Tibial nerve (tissue), 4 donors: ENCODE measurements around the gene VWF. TPM values are rescaled to one million over a fixed set of nuclear protein-coding genes. Genes with fewer than 3 reads are reported as not detected.
A peak's percentile ranks its signal among the peaks of the same experiment; 100 is the strongest.

Source experiments
- DNase-seq, 2 donors: peaks; one replicate each; pipeline ENCODE4 v3.0.0-alpha.2; 2019; ENCODE audit warnings: low spot score in 2 of 2
- H3K27ac ChIP-seq, 4 donors: fragments of 200-600 bp; sonication (generic) in 3 of 4; one replicate each; pipeline ENCODE4 v1.5.1; 2017 to 2019; ENCODE audit warnings: mild to moderate bottlenecking in 1 of 4
- H3K27me3 ChIP-seq, 2 donors: fragments of 200-600 bp; sonication (generic) in 1 of 2; one replicate each; pipeline versions ENCODE4 v1.5.1 to v1.6.0; 2017 to 2019
- H3K36me3 ChIP-seq, 3 donors: fragments of 200-600 bp; sonication (generic); one replicate each; pipeline ENCODE4 v1.5.1; 2018 to 2019
- H3K4me1 ChIP-seq, 4 donors: fragments of 200-600 bp; sonication (generic) in 3 of 4; one replicate each; pipeline ENCODE4 v1.5.1; 2017 to 2019
- H3K4me3 ChIP-seq, 4 donors: fragments of 200-600 bp; sonication (generic) in 3 of 4; one replicate each; pipeline ENCODE4 v1.5.1; 2017 to 2019; ENCODE audit warnings: mild to moderate bottlenecking in 1 of 4, moderate library complexity in 1 of 4
- H3K9me3 ChIP-seq, 4 donors: fragments of 200-600 bp; sonication (generic) in 3 of 4; one replicate each; pipeline ENCODE4 v1.5.1; 2017 to 2019
- EP300 ChIP-seq, 2 donors: sonication (generic); formaldehyde crosslinking; IDR thresholded peaks; one replicate each; pipeline ENCODE4 v1.6.1; 2017; ENCODE audit warnings: antibody characterized with exemption in 2 of 2, mild to moderate bottlenecking in 1 of 2
- POLR2A ChIP-seq, 2 donors: fragments of 450-650 bp; IDR thresholded peaks; one replicate each; pipeline ENCODE4 v1.6.1; 2017; ENCODE audit warnings: antibody characterized with exemption in 2 of 2, mild to moderate bottlenecking in 2 of 2, moderate library complexity in 2 of 2
- WGBS, 2 donors: methylation state at CpG; one replicate each; pipeline ENCODE4 v1.1.5; 2018; 5-methylcytosine and 5-hydroxymethylcytosine counted together
- total RNA-seq, 4 donors: library from RNA; depleted of rRNA; stranded (reverse); fragments of >200 nt; gene quantifications; one replicate each; pipeline ENCODE4 v1.1.0, GENCODE V29; 2016
- TF ChIP-seq, protein P1 (sequence below), 5 experiments: fragments of 200-600 bp in 3 of 5; fragments of 450-650 bp in 2 of 5; sonication (generic) in 3 of 5; IDR thresholded peaks; one replicate each; pipeline ENCODE4 v1.5.1; 2016 to 2019; ENCODE audit warnings: antibody characterized with exemption in 5 of 5, mild to moderate bottlenecking in 3 of 5, moderate library complexity in 2 of 5

VWF gene
- total RNA-seq, 4 donors from 2014 or later: 82.7 to 311 (median 214) TPM

DNA sequence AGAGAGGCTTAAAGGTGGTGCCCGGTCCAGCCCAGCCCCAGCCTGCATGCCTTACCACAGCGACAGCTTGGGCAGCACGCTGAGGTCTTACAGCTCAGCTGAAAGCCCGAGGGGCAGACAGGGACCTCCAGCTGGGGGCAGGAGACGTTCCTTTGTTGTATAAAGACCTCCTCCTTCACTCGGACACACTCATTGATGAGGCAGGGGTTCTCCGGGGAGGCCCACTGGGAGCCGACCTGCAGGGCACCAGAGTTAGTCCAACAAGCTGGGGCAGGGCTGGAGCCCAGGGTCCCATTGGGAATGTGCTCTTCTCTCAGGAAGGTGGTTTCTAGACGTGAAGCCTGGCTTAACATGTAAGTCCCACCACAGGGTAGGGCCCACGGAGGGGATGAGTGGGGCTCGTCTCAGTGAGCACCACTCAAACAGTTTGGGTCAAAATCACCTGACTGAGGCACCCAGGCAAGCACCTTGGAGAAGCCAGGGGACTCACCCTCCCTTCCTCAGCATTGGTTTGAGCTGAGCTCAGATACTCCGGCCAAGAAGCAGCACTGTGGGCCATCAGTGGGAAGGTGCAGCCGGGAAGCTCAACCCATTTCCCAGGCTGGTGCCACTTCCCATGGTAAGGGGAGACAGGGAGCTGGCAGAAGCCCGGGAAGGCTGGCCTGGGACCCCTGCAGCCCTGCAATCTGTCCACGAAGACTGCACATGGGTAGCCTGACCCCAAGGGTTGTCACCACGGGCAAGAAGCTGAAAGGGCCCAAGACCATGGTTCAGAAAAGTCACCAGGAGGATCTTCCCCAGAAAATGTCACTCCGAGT, 155.1 kb downstream of the VWF start:
- TF ChIP-seq EP300 (IDR thresholded peaks at IDR 0.05) (no peak), POLR2A (IDR thresholded peaks at IDR 0.05) (no peak)
- TF ChIP-seq, protein P1, sequence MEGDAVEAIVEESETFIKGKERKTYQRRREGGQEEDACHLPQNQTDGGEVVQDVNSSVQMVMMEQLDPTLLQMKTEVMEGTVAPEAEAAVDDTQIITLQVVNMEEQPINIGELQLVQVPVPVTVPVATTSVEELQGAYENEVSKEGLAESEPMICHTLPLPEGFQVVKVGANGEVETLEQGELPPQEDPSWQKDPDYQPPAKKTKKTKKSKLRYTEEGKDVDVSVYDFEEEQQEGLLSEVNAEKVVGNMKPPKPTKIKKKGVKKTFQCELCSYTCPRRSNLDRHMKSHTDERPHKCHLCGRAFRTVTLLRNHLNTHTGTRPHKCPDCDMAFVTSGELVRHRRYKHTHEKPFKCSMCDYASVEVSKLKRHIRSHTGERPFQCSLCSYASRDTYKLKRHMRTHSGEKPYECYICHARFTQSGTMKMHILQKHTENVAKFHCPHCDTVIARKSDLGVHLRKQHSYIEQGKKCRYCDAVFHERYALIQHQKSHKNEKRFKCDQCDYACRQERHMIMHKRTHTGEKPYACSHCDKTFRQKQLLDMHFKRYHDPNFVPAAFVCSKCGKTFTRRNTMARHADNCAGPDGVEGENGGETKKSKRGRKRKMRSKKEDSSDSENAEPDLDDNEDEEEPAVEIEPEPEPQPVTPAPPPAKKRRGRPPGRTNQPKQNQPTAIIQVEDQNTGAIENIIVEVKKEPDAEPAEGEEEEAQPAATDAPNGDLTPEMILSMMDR (IDR thresholded peaks at IDR 0.05): no peak
- Histone ChIP-seq H3K27ac (no peak overlapping the region), H3K27me3 (no peaks in the 10 kb centered on the region), H3K4me3 (no peak overlapping the region), H3K4me1 (peaks cover 0 to 4% (median 0%) of the 10 kb centered on the region in 4 donors), H3K36me3 (no peaks in the 10 kb centered on the region), H3K9me3 (no peaks in the 10 kb centered on the region)
- WGBS, 2 donors: 64 to 72% methylated on average over 16 of the region's 17 CpGs
- DNase-seq: no peak

GRCh38 chr12:5967645-5968415, 156.6 kb downstream of the VWF start:
- Histone ChIP-seq H3K4me3 (no peak overlapping the region), H3K9me3 (no peaks in the 10 kb centered on the region), H3K27ac (no peak overlapping the region), H3K4me1 (peaks cover 0 to 4% (median 0%) of the 10 kb centered on the region in 4 donors), H3K36me3 (no peaks in the 10 kb centered on the region), H3K27me3 (no peaks in the 10 kb centered on the region)
- WGBS, 2 donors: 86 to 90% methylated on average over 17 of the region's 17 CpGs
- DNase-seq: no peak
- TF ChIP-seq, protein P1 (IDR thresholded peaks at IDR 0.05): no peak
- TF ChIP-seq POLR2A (IDR thresholded peaks at IDR 0.05): no peak
- no peak for TF ChIP-seq EP300 (IDR thresholded peaks at IDR 0.05)

DNA sequence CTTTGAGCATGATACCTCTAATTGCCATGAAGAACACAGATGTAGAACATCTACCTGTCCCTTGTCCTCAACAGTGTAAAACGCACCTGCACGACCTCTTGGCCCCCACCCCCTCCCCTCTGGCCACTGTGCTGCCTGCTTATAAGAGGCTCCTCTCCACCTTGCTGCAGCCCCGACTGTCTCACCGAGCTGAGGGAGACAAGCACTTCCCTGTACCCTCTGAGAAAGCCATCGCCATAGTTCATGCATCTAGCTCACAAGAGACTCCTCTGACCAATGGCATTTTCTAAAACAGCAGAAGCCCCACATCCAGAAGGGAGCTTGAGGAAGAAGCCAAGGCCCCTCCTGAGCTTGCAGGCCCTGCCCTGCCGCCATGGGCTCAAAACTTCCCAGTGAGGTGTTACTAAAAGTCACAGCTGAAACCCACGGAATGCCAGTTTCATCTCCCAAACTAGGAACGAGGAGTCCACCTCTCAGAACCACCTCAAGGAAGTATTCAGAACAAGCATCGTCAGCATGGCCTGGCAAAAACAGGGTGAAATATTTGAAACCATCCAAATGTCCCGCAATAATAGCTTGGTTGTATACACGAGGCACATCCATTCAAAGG, 157.9 kb downstream of the VWF start:
- Histone ChIP-seq H3K4me1 (peaks cover 0 to 4% (median 0%) of the 10 kb centered on the region in 4 donors), H3K4me3 (no peak overlapping the region), H3K27me3 (no peaks in the 10 kb centered on the region), H3K27ac (no peak overlapping the region), H3K36me3 (no peaks in the 10 kb centered on the region), H3K9me3 (no peaks in the 10 kb centered on the region)
- TF ChIP-seq, protein P1 (IDR thresholded peaks at IDR 0.05): no peak
- no peak for TF ChIP-seq EP300 (IDR thresholded peaks at IDR 0.05)
- no peak for TF ChIP-seq POLR2A (IDR thresholded peaks at IDR 0.05)
- DNase-seq: no peak
- WGBS, 2 donors: 79 to 80% methylated on average over 11 of the region's 11 CpGs

DNA sequence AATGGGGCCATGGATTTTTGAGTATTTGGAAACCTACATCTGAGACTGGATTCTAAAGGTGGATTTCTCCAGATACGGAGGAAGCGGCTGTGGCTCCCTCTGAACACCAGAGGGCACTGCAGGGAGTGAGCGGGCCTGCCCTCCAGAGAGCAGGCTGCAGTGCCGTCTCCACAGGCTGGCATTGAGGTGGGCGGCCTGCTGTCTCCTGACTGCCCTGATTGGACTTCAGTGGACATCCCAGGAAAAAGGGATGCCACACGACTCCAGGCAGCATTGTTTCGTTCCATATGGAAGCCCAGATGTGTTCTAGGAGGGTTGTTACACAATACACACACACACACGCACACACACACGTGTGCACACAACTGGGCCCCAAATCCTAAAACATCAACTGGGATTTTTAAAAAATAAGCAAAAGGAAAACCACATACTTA, 158.5 kb downstream of the VWF start:
- no peak overlapping the region for H3K27ac ChIP-seq
- TF ChIP-seq, protein P1 (IDR thresholded peaks at IDR 0.05): peak; percentile 50 to 71 (median 62)
- no peak for TF ChIP-seq EP300 (IDR thresholded peaks at IDR 0.05)
- TF ChIP-seq POLR2A (IDR thresholded peaks at IDR 0.05): no peak
- 29 to 34% methylated on average over 9 of the region's 9 CpGs for WGBS, 2 donors
- no peaks in the 10 kb centered on the region for H3K9me3 ChIP-seq
- H3K36me3 ChIP-seq: no peaks in the 10 kb centered on the region
- peaks cover 0 to 4% (median 0%) of the 10 kb centered on the region in 4 donors for H3K4me1 ChIP-seq
- DNase-seq: peak in 1 of 2 donors; percentile 20
- H3K27me3 ChIP-seq: no peaks in the 10 kb centered on the region
- H3K4me3 ChIP-seq: no peak overlapping the region
